MV-4-11 (cell line): ENCODE results near the gene PIAS4.

ENCODE experiments used
- DNase-seq: peaks from one replicate; lab custom pipeline; 2025; lab: John Stamatoyannopoulos, UW

The PIAS4 gene

DNA sequence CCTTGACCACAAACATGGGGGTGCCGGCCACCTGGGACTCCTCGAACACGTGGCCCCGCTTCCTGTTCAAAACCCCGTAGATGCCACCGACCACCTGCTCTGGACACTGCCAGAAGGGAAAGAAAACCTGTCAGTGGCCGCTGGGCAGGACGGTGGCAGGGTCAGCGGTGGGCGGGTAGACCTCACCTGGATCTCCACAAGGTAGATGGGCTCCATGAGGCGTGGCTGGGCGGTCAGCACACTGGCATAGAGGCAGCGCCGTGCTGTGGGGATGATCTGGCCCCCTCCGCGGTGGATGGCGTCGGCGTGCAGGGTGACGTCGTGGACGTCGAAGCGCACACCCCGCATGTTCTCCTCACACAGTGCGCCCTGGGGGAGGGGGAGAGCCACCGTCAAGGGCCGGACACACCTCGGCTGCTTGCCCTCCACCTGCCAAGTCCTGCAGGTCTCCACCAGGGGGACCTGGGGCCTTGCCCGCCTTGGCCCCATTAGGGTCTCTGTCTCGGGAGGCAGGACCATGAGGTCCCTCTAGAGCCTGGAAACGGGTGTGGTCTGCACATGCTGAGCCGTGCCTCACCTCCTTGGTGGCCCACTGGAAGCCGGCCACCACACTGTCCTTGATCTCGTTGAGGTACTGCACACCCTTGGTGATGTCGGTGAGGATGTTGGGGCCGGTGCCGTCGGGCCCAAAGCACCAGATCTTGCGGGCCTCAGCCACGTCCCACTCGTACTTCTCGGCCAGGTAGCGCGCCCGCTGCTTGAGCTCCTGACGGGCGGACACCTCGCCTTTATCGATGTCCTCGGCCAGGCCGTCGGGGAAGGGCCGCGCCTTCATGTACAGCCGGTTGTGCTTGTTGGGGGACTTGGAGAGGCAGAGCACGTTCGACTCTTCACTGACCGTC lies 30.0 kb upstream of the PIAS4 start:
- no peak for DNase-seq

DNA sequence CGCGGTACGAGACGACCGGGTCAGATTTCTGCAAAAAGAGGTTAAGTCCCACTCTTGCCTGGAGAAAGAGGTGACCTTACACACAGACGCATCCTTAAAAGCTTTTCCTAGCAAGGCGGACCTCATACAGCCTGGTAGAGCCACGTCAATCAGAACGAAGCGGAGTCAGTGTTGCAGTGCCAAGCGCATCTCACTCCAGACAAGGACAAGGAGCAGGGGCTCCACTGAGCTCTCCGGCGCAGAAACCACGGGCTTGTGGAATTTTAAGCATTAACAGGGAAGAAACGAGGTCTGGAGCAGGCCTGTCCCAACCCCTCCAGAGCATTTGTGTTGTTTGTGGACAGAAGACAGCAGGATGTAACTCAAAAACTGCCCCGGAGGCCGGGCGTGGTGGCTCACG lies 29.4 kb upstream of the PIAS4 start:
- no peak for DNase-seq

DNA sequence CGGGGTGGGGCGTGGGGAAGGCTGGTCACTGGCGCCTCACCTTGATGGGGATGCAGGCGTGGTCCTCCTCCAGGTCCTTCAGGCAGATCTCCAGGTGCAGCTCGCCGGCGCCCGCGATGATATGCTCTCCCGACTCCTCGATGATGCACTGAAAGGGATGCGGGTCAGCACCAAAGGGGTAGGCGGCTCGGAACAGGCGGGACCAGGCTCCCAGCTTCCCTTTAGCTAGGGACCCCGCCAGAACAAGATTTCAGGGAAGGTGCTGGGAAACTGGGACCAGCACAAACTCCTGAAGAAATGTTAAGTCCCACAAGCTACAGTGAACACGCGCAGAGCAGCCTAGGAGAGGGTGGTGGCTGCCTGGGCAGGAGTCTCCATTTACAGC lies 28.3 kb upstream of the PIAS4 start:
- DNase-seq: no peak

DNA sequence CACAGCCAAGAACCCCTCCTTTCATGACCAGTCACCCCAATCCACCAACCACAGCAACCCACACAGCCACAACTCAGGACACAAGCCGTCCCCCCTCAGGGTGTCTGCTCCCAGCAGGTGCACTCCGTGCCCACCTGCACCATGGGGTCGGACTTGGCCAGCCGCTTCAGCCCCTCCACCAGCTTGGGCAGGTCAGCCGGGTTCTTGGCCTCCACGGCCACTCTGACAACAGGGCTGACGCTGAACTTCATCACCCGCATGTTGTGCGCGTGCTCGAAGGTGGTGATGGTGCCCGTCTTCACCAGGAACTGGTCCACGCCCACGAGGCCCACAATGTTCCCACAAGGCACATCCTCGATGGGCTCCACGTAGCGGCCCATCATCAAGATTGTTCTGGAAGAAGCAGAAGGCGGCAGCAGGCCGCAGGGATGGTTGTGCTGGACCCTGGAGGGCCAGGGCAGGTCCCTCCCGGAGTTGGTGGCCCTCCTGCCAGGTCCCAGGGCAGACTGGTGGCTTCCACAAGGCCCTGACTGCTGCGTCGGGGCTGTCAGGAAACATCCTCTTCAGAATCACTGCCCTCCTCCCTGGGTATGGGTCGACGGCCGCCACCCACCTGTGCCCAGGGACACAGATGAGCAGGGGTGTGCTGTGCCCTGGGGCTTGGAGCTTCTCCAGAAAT lies 27.7 kb upstream of the PIAS4 start:
- no peak for DNase-seq

DNA sequence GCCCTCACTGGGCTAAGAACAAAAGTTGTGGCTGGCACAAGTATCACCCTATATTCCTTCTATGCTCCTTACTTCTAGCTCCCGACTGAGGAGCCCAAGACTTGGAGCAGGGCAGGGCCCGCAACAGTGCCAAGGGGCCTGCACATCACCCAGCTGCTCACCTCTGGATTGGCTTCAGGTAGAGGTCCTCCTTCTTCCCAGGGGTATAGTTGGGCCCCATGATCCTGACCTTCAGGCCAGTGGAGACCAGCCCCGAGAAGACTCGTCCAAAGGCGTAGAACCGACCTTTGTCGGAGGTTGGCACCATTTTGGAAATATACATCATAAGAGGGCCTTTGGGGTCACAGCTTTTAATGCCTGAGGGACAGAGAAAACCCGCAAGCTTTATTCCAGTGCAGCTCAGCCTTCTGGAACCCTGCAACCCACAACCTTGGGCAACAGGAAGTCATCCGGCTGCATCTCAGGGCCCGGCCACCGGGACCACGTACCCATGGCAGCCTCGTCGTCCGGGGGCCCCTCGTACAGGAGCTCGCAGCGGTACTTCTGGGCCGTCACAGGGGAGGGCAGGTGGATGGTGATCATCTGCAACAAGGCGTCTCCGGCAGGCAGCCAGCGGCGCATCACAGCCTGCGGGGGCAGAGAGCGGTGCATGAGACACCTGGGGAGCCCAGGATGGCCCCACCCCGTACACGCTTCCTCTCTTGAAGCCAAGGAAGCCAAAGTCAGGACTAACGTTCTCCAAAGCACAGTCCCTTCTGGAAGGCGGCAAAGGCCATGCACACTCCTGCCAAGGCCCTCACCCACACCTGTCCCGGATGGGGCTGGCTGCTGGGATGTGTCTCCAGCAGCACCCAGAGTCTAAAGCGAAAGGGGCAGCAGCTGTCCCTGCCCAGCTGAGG lies 26.9 kb upstream of the PIAS4 start:
- DNase-seq: no peak

DNA sequence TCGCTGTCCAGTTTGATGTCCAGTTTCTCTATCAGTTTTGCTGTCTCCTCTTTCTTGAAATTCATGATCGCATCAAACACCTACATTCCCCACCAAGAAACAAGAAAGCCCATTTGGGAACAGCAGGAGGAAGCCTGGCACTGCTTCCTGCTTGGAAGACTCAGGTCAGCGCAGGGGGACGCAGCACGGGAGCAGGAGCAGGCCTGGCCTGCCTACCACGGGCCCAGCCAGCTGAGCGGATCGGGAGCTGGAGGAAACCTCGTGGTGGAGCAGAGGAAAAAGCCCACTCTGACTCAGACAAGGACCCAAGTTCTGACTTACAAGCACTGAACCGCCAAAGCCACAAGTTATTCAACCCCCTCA lies 26.2 kb upstream of the PIAS4 start:
- DNase-seq: no peak

DNA sequence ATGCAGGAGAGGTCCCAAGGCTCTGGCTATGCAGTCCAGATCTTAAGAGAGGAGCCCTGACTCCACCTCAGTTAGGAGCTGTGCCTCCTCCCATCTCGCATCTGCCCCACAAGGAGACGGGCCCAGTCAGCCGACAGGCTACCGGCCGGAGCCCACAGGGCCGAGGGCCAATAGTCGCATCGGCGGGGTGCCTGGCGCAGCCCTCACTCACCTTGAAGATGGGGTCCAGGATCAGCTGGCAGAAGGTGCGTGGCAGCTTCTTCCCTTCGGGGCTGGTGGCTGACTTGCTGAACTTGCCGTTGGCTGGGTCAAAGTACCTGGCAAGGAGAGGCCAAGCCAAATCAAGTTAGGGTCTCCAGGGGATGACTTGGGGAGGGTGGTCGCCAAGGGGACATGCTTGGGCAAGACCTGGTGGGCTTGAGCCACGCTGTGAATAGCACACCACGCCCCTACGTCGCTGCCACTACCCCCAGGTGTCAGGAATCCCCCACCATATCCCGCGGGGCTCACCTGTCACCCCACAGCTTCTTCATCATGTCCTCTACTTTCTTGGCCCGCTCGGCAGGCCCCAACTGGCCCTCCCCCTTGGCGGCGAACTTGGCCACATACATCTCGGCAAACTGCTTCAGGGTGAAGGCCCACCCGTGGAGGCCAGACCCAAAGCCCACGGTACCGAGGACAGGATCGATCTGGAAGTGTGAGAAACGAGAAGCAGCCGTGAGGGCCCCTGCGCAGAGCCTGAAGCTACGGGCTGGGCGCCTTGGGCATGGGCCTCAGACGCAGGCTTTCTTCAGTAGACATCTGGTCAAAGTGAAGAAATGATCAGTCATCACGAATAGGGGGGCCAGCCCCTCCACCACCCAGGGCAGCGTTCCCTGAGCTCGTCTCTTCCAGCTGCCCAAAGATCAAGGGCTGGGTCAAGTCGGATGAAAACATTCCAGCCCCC lies 25.5 kb upstream of the PIAS4 start:
- no peak for DNase-seq

DNA sequence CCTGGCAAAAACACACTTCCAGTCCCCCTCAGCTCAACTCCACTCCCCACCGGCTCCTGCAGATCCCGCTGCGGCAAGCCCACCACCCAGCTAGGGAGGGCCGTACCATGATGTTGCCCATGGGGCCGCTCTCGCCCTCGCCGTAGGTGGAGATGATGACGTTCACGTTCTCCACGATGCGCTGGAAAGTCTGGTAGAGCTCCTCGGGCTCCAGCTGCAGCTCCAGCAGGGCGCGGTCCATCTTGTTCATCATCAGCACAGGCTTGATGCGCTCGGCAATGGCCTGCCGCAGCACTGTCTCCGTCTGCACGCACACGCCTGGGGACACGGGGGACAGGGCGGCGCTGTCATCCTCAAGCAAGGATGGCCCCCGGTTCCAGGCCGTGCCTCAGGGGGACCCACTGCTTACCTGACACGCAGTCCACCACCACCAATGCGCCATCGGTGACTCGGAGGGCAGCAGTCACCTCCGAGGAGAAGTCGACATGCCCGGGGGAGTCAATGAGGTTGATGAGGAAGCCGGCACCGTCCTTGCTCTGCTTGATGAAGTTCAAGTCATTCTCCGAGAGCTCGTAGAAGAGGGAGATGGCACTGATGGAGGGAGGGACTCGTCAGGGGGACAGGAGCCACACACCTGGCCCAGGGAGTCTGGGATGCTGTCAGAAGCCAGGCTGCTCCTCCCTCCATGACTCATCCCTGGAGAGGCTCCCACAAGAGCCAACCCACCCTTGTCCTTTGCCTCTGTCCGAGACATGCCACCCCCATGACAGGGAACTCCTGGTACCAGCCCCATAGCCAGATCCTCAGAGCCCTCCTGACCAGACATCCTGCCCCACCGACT lies 24.6 kb upstream of the PIAS4 start:
- DNase-seq: no peak

DNA sequence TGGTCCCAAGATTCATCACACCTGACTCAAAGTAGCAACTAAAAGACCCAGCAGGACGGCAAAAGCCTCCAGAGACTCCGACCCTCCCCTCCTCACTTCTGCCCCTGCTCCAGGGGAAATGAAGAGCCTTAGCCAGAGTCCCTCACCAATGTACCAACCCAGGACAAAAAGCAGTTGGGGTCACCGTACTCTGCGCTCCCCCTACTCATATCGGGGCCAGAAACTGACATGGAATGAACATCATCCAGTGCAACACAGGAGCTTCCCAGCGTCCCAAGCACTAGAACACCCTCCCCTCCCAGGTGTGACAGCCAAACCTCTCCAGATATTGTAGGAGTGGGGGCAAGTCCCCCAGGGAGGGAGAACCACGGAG lies 24.0 kb upstream of the PIAS4 start:
- no peak for DNase-seq

DNA sequence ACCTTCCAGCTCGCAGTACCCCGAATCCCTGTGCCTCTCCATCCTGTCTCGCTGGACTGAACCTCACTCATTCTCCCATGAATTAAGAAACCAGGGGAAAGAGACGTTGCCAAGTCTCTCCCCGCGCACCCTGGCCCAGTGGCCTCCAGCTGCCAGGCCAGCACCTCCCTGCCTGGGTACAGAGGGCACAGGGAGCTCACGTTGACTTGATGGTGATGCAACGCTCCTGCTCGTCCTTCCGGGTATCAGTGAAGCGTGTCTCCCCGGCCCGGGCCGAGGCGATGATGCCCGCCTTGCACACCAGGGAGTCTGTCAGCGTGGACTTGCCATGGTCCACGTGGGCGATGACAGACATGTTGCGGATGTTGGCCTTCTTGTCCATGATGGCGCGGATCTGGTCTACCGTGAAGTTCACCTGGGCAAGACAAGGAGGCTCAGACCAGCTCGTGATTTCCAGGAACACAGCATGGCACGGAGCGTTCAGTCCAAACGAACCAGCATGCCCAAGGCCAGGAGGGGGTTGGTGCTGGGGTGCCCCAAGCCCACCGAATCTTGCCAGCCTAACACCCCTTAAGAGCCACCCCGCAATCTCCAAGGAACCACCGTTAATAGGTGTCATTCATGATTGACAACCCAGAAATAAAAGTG lies 23.5 kb upstream of the PIAS4 start:
- peak; percentile 47 for DNase-seq

DNA sequence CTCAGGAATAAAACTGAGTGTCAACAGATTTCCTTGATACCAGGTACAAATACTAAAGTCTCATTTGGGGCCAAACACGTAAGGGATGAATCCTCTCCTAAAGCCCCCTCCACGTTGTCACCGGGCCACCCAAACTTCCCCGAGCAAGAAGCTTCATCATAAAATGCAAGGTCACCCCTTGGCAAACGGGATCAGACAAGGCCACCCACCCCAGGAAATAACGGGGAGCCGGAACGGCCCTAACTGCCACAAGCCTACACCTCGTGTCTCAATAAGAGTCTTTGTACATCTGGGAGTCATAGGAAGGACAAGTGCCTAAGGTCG lies 23.0 kb upstream of the PIAS4 start:
- DNase-seq: no peak

DNA sequence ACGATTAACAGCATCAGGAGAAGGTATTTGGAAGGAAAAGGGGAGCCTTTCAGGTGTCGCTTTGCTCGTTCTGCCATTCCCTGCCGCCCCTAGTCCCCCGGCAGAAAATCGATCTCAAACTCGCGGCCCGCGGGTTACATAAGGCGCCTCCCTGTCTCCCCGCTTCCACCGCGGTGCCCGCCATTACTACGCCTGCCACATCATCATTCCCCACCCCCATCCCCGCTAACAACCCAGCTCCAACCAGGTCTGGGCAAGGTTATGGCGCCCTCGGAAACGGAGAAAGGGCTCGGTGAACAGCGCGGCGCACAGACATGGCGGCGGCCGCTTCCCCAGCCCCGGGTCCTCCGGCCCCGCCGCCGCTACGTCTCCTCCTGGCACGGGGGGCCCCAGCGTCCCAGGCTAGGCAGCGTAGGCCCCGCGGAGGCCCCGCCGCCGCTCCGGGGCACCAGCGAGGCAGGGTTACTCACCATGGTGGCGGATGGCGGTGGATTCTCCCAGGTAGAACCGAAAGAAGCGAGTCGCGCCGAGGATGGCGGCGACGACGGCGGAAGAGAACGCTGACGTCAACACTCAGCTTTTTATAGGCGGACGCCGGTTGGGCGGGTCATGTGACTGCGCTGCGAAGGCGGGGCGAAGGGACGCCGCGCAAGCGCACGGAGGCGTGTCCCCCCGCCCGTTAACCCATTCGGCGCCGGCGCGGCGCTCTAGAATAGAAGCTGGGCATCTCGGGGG lies 22.5 kb upstream of the PIAS4 start, which contains the start of gene EEF2:
TSS of gene EEF2 (minus strand) at position 556 of the 735 bp plus-strand sequence. CDS start at position 473, 83 bp downstream.
- DNase-seq: peak; percentile 85

DNA sequence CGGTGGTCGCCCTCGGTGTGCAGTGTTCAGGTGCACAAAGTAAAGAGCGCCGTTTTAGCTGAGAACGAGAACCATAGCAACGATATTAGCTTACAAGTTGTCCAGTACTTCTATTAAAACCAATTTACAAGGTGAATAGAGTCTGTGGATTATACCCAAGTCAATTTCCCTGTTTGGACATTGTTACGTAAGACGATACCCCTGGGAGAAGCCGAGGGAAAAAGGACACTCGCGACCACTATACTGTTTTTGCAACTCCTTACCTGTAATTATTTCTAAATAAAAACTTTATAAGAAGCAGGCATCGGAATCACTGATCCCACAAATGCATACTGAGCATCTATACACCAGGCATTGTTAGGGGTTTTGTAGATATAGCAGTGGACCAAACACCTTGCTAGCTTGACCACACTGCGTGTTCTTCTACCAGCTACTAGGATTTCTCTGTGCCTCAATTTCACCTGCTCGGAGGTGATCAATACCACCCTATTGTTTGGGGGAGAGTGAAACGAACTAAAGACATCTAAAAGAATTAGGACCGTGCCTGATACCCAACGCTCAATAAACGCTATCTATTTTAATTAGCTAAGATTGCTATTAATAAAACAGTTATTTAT lies 21.8 kb upstream of the PIAS4 start:
- DNase-seq: no peak

DNA sequence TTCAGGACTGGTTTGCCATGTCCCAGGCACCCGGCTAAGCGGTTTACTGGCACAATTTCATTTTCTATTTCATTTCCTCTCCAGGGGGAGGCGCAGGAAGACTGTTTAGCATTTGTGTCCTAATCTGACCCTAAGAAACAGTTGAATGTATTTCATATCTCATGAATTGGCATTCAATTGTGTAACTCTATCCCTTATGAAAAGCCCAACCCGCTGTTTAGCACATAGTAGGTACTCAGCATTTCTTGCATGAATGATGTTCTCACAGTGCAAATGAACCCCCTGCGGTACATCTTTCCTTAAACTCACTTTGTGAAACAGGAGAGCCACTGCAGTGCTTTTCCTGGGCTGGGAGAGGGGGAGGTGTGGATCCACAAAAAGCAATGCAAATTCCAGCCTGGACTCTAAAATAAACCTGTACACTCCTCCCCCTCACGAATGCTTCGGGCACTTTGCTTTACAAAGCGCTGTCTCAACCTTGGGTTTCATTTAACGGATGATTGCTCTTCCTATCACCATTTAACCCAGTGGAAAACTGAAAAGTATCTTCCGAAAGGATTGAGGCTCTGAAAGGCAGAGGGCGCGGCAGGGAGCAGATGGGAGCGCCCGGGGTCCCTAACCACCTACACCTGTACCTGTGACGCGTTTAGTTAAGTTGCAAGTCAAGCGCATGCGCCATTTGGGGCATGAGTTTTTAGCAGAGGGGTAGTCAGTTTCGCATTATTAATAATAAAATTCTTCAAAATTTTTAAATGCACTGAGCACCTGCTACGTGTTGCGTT lies 21.1 kb upstream of the PIAS4 start:
- DNase-seq: peak; percentile 91

DNA sequence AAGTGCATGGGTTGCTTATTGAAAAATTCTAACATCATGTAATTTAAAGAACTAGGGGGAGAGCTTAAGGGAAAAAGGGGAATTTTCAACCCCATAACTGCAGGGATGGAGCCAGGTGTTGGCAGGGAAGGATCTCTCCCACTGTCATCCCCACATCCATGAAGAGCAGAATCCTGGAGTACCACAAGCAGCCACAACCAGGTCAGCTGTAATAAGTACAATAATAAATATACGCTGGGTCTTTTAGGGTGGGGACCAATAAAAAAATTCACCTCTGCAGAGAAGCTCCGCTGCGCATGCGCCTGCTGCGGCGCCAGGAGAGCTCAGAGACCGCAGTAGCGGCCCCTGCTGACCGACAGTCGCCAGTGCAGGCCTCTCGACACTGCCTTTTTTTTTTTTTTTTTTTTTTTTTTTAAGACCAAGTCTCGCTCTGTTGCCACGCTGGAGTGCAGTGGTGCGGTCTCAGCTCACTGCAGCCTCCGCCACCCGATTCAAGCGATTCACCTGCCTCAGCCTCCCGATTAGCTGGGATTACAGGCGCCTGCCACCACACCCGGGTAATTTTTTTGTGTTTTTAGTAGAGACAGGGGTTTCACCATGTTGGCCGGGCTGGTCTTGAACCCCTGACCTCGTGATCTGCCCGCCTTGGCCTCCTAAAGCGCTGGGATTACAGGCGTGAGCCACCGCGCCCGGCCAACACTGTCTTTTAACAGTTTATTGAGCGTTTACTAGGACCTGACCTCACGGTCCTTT lies 19.7 kb upstream of the PIAS4 start:
- DNase-seq: peak; percentile 90

DNA sequence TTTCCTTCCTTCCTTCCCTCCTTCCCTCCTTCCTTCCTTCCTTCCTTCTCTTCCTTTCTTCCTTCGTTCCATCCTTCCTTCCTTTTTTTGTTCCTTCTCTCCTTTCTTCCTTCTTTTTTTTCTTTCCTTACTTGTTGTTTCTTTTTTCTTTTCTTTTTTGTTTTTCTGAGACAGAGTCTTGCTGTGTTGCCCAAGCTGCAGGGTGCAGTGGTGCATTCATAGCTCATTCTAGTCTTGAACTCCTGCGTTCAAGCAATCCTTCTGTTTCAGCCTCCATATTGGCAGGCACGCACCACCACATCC lies 16.8 kb upstream of the PIAS4 start:
- no peak for DNase-seq

DNA sequence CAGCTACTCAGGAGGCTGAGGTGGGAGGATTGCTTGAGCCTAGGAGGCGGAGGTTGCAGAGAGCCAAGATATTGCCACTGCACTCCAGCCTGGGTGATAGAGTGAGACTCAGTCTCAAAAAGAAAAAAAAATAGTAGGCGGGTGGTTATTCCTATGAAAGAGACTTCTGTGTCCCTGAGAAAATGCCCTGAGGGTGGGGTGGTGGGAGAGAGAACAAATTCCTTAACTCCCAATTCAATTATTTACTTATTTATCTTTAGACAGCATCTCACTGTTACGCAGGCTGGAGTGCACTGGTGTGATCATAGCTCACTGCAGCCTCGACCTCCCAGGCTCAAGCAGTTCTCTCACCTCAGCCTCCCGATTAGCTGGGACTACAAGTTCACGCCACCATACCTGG lies 11.9 kb upstream of the PIAS4 start:
- no peak for DNase-seq
